ENCODE measurements around the gene KREMEN1. TPM values are rescaled to one million over a fixed set of nuclear protein-coding genes. Genes with fewer than 3 reads are reported as not detected.

KREMEN1 gene
- total RNA-seq, 1 experiment from 2014 or later: 5.8 TPM

- TF ChIP-seq ARID4B (CRISPR knock-in tag; IDR thresholded peaks at IDR 0.05; ENCODE audit: borderline replicate concordance): no peak
- no peak for TF ChIP-seq USF1 (CRISPR knock-in tag; IDR thresholded peaks at IDR 0.05)
- no peak for TF ChIP-seq MYBL2 (CRISPR knock-in tag; IDR thresholded peaks at IDR 0.05)
- TF ChIP-seq TEAD4 (CRISPR knock-in tag; IDR thresholded peaks at IDR 0.05): no peak
- TF ChIP-seq AR (CRISPR knock-in tag; IDR thresholded peaks at IDR 0.05): no peak
- TF ChIP-seq MLX (CRISPR knock-in tag; IDR thresholded peaks at IDR 0.05): no peak
- TF ChIP-seq GTF2I (CRISPR knock-in tag; conservative IDR thresholded peaks at IDR 0.05): no peak
- no peak for TF ChIP-seq PREB (CRISPR knock-in tag; IDR thresholded peaks at IDR 0.05; ENCODE audit: borderline replicate concordance)
- no peak for TF ChIP-seq ELF4 (CRISPR knock-in tag; IDR thresholded peaks at IDR 0.05; ENCODE audit: low read depth)
Observed at GRCh38 chr22:29203488-29204454, 130.9 kb downstream of the KREMEN1 start (continued).

GRCh38 chr22:29204455-29205183 lies 131.8 kb downstream of the KREMEN1 start:
- H3K27ac Mint-ChIP-seq: no peak overlapping the region
- H3K36me3 Mint-ChIP-seq: no peaks in the 10 kb centered on the region
- H3K4me3 Mint-ChIP-seq: peak overlapping the region; percentile 67
- H3K4me1 Mint-ChIP-seq: peaks cover 20% of the 10 kb centered on the region
- ChIA-PET POLR2A (no interaction called here), CTCF (interaction anchor here (1.5 to 9.4 kb wide), 7 partner anchors 10 to 64 kb away, joined by 5 to 171 read pairs (median 8); no protein-coding TSS in a partner anchor)
- peaks cover 9% of the 10 kb centered on the region for H3K27me3 Mint-ChIP-seq (ENCODE audit: low read depth)
- no peak for DNase-seq (ENCODE audit: low spot score)
- no peak for ATAC-seq
- H3K9me3 Mint-ChIP-seq: no peaks in the 10 kb centered on the region
- no peak for TF ChIP-seq AFF4 (CRISPR knock-in tag; IDR thresholded peaks at IDR 0.05; ENCODE audit: borderline replicate concordance)
- no peak for TF ChIP-seq E2F1 (CRISPR knock-in tag; IDR thresholded peaks at IDR 0.05)
- no peak for TF ChIP-seq IRF1 (CRISPR knock-in tag; IDR thresholded peaks at IDR 0.05)
- TF ChIP-seq USF1 (CRISPR knock-in tag; IDR thresholded peaks at IDR 0.05): no peak
- TF ChIP-seq ZNF121 (CRISPR knock-in tag; IDR thresholded peaks at IDR 0.05): no peak
- TF ChIP-seq SP1 (CRISPR knock-in tag; conservative IDR thresholded peaks at IDR 0.05): no peak
- TF ChIP-seq ZNF671 (CRISPR knock-in tag; IDR thresholded peaks at IDR 0.05): no peak
- no peak for TF ChIP-seq HMGA2 (CRISPR knock-in tag; IDR thresholded peaks at IDR 0.05)

All from WTC11 (cell line).